DOHH2 (cell line): ENCODE results near the gene IDUA.

Experiments used
- CTCF ChIP-seq: fragments of 200-600 bp; sonication (generic); IDR thresholded peaks from one replicate; pipeline ENCODE4 v1.5.1; 2014; ENCODE audit warnings: antibody characterized with exemption, mild to moderate bottlenecking, low read depth, low read length; ENCODE audit not compliant: poor library complexity, severe bottlenecking
- EZH2phosphoT487 ChIP-seq: fragments of 200-600 bp; sonication (generic); IDR thresholded peaks from 2 replicates; pipeline ENCODE4 v1.6.1; 2017; ENCODE audit warnings: borderline replicate concordance, mild to moderate bottlenecking, antibody characterized with exemption, low read length, moderate library complexity, mixed read lengths

GRCh38 chr4:948101-948935, 38.5 kb upstream of the IDUA start:
- TF ChIP-seq CTCF, result no peak
- TF ChIP-seq EZH2phosphoT487, result no peak
